GM18511 (cell line): Measurements from ENCODE around the gene RPLP2.

ENCODE experiments used
- ATAC-seq: cut with Tn5 transposase; IDR thresholded peaks from one replicate; pipeline ENCODE4 v1.9.1; 2021; ENCODE audit warnings: mild to moderate bottlenecking, moderate library complexity; ENCODE audit not compliant: unreplicated experiment

Gene RPLP2

DNA sequence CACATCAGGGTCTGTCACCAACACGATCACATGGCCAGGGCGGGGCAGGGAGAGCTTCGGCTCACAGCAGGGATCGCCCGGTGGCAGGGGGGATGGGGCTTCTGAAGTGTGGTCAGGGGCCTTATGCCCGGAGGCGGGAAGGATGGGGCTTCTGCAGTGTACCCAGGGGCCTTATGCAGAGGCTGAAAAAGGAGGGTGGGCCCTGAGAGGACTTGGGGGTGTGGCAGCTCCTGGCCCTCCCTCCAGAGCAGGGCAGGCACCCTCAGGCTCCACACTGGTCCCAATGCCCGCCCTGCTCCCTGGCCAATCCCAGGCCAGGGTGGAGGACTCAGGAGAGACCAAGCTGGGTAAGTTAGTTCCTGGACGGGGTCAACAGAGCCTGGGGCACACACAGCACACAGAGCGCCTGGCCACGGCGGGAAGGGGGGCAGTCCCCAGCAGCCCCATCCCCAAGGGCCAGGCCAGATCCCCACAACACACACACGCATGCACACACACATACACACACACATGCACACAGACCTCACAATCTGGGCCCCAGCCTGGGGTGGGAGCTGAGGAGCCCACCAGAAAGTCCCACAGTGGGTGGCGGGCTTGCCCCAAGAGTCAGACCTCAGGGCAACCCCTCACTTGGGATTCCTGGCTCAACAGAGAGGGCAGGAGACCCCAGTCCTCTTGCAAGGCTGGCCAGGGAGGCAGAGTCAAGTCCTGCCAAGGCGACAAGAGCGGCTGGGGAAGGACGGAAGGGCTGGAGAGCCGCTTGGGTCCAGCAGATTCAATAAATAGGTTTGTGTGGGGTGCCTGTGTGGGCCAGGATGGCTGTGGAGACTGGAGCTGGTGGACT is 18.8 kb upstream of the RPLP2 start:
- ATAC-seq = no peak

DNA sequence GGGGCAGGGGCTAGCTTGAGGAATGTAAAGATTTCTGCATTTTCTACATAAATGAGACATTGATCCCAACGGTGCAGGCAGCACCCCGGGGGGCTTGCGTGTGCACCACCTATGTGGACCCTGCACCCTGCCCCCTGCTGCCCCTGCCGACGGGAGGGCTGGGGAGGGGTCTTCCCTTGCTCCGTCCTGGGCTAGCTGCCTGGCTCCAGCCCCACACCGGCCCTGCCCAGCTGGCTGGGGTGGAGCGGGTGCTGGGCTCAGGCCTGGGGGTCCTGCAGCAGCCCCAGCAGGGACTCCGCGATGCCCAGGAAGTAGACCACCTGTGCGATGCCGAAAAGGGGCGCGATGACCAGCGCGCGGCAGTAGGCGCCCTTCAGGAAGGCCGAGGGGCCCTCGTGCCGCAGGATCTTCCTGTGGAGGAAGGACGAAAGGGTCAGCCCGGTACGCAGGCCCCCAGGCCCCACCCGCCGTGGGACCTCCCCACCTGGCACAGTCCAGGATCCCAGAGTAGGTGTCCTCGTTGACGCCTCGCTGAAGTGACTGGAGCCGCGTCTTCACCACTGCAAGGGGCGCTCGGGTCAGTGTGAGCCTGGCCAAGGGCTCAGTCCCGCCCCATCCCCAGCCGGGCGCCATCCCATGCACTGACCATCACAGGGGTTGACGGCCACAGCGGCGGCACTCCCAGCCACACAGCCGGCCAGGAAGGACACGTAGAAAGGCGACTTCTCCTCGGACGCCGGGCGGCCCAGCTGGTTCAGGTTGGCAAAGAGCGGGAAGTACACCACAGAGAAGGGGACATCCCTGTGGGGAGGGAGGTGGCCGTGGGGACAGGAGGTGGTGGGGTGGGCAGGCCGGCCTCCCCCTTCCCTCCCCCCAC is 17.9 kb upstream of the RPLP2 start:
- ATAC-seq = no peak

DNA sequence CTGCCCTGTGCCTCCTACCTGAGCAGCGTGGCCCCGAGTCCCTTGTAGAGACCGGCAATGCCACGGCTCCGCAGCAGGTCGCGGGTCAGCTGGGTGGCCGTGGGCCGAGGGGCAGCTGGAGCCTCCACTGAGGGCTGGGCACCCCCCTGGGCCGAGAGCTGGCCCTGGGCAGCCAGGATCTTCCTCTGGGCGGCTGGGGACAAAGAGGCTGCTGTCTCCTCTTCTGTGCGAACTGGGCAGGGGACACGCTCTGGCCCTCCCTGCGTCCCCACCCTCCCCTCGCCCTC is 17.3 kb upstream of the RPLP2 start:
- ATAC-seq = no peak

DNA sequence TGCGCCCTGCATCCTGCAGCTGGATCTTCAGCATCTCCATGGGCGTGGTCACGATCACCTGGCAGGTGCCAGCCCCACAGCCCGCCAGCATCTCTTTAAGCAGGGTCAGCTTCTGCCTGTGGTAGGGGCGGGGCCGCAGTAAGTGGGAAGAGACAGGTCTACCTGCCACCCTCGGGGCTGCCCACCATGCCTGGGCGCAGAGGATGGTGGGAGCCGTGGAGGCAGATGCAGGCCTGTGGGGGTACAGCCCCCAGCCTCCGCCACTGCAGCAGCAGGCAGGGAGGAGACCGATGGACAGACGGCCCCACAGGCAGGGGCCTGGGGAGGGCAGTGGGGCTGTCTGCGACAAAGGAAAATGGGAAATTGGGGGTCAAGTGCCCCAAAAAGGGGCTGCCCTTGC is 16.9 kb upstream of the RPLP2 start:
- no peak for ATAC-seq

DNA sequence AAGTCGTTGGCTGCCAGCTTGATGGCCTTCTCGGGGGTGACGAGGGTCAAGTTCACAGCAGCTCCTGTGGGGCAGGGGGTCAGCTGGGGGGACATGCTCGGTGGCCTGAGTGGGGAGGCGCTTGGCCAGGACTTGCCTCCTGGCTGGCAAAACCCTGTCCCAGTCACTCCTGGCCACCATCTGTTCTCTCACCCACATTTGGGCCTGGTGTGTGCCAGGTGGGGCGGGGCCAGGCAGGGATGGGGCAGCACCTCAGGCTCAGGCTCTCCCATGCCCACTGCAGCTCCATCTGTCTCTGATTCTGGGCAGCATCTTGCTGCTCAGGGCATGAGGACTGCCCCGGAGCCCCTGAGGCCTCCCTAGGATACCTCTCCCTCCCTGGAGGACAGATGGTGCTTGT is 16.2 kb upstream of the RPLP2 start:
- ATAC-seq = no peak

DNA sequence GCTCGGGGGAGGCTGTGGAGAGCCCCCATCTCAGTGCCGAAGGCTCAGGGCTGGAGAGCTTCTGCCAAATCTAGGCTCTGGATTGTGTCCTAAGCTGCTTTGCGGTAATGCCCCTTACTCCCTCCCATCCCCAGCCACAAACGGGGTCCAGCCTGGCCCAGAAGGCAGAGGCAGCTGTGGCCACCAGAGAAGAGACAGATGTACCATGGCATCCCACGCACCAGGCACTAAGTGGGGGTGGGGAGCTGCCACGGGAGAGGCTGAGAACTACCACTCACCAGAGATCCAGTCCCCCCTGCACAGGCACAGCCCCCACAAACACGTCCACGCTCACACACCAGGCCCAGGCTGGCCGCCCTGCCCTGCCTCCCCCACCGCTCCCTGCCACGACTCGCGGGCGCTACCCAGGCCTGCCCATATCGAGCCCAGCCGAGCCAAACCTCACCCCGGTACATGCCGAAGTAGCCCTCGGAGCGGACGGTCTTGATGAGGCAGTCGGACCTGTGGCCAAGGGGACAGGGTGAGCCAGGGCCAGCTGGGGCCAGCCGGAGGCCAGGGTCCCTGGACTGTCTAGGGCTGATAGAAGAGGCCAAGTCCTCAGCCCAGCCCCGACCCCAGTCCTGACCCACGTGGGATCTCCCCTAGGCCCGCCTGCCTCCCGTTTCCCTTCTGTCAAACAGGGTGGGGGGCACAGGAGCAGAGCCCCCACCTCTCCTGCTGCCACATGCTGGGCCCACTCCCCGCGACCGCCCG is 15.6 kb upstream of the RPLP2 start:
- no peak for ATAC-seq

DNA sequence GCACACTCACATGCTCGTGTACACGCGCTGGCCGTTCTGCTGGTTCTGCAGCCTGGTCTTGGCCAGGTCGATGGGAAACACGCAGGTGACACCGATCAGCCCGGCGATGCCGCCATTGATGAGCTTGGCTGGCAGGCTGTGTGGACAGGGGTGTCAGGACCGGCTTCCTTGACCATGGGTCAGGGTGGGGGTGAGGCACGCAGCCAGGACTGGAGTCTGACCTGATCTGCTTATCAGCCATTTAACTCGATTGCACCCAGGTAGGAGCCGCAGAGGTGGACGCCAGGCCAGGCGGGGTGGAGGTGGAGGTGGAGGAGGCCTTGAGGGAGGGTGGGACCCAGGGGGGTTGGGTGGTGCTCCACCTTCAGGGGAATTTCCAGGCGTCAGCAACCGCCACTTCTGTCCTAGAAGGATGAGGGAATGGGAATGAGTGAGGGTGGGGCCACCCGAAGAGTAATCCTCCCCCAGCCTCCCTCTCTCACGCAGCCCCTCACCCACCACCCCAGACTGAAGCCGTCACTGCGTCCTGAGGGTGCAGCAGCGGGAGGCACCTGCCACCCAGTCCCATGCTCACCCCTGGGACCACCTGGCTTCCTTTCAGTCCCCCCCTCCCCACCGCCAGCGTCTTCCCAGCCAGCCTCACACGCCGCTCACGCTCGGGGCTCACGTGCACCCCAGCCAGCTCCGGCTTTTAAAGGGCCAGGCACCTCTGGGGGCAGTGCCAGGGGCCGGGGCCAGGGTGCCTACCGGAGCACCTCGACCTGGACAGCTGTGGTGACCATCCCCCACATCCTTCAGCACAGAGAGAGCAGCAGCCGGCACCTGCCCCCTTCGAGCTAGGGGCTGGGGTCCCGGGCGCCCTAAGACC is 14.8 kb upstream of the RPLP2 start:
- ATAC-seq = no peak

- no peak for ATAC-seq
These were observed 13.9 kb upstream of the RPLP2 start for GRCh38 chr11:795634-796564.

GRCh38 chr11:796565-797295 is 13.0 kb upstream of the RPLP2 start:
- no peak for ATAC-seq

- peak; percentile 56 for ATAC-seq
These were observed 12.3 kb upstream of the RPLP2 start for GRCh38 chr11:797296-798092.

DNA sequence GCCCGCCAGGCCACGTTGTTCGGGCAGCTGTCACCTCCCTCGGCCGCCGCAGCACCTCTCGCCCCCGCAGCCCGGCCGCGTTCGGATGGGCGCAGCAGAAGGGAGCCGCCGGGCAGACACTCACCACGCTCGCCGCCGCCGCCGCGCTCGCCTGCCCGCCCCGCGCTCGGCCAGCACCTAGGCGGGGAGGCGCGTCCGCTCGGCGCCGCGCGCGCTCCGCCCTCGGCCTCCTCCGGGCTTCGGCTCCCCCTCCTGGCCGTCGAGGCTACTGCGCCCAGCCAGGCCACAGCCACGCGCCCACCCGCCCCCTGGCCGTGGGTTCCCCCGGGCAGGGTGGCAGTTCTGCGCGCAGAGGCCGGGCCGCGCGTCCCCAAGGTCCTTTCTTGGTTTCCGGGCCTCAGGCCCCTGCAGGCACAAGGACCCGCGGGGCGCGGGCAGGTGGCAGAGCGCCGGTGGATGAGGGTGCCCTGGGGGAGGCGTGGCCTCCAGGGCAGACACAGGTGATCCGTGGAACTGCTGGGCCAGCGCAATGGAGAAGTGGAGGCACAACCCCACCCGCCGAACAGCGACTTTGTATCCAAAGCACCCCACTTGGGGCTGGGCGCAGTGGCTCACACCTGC is 11.6 kb upstream of the RPLP2 start, which contains the start of gene SLC25A22:
TSS of gene SLC25A22 (minus strand) at position 189 of the 621 bp plus-strand sequence. CDS start 3,275 bp downstream, outside the sequence.
- peak; percentile 71 for ATAC-seq

DNA sequence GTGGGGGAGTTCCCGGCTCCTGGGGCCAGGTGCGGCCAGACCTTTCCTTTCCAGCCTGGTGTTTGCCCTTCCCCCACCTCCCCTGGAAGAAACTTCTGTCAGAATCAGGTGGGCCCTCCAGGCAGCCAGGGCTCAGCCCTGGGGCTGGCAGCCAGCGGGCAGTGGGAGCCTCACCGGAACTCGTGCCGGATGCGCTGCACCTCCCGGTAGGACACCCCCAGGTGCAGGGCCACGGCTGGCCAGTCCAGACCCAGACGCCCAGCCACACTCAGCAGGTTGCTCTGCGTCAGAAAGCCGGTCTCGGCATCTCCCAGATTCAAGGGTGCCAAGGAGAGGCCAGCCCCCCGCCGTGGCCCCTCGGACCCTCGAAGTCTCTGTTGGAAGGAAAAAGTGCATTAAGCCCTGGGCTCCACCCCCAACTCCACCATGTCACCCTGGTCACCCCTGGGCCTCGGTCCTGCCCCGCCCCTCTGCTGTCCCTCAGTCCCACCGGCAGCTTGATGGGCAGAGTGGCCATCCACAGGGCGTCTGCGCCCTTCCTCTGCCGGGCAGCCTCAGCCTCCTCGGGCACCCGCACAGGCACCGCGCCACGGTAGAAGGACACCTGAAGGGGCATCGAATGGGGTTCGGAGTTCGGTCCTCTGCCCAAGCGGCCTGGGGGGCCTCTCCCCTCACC is 10.0 kb upstream of the RPLP2 start:
- no peak for ATAC-seq

- no peak for ATAC-seq
These were observed 9.3 kb upstream of the RPLP2 start for GRCh38 chr11:800473-800872.

- no peak for ATAC-seq
These were observed 8.5 kb upstream of the RPLP2 start for GRCh38 chr11:801097-801780.

DNA sequence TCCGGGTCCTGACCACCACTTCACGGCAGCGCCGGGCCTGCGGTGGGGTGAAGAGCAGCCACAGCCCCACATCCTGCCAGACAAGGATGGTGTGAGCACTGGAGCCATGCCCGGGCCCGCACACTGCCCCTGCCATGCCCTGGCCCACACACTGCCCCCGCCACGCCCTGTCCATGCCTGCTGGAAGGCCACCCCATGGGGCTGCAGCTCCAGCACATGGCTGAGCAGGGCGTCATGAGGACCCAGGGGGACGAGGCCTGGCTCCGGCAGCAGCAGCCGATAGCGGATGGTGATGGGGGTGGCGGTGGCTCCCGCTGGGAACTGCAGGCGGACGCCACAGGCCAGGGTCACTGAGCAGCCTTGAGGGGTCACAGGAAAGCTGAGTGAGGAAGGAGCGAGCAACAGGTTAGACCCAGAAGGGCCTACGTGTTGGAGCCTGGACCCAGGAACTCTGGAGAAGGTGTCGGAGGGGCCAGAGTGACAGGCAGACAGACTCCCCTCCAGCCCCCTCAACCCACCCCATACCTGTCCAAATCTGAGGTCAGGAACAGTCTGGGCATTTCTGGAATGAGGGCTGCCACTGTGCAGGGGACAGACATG is 7.6 kb upstream of the RPLP2 start:
- no peak for ATAC-seq
